Type B pancreatic cell (in vitro differentiated cells): ENCODE measurements around the gene SLC4A2. TPM values are rescaled to one million over a fixed set of nuclear protein-coding genes. Genes with fewer than 3 reads are reported as not detected.

ENCODE experiments used
- DNase-seq: peaks from one replicate; pipeline ENCODE4 v3.0.0; 2021; ENCODE audit warnings: mixed read lengths; ENCODE audit not compliant: unreplicated experiment; ENCODE audit errors: extremely low spot score
- H3K27ac Mint-ChIP-seq: 2 replicates; pipeline ENCODE4 v1.8.0; 2021; ENCODE audit warnings: mild to moderate bottlenecking, mixed read lengths
- H3K27me3 Mint-ChIP-seq: 2 replicates; pipeline ENCODE4 v1.8.0; 2021; ENCODE audit warnings: mixed read lengths
- H3K36me3 Mint-ChIP-seq: 2 replicates; pipeline ENCODE4 v1.8.0; 2021; ENCODE audit warnings: mixed read lengths
- H3K4me1 Mint-ChIP-seq: one replicate; pipeline ENCODE4 v1.8.0; 2021; ENCODE audit warnings: mixed read lengths; ENCODE audit not compliant: unreplicated experiment
- H3K4me3 Mint-ChIP-seq: 2 replicates; pipeline ENCODE4 v1.8.0; 2021; ENCODE audit warnings: mild to moderate bottlenecking, mixed read lengths
- H3K9me3 Mint-ChIP-seq: 2 replicates; pipeline ENCODE4 v1.8.0; 2021; ENCODE audit warnings: mixed read lengths
- total RNA-seq: library from RNA; stranded (reverse); gene quantifications from 2 replicates; pipeline ENCODE4 v1.2.1, GENCODE V29; 2021; ENCODE audit warnings: low replicate concordance
- TF ChIP-seq, protein P1 (sequence below): fragments of 200-600 bp; sonication (generic); conservative IDR thresholded peaks from 2 replicates; pipeline ENCODE4 v1.5.0; 2021; ENCODE audit warnings: antibody characterized with exemption, mild to moderate bottlenecking

Gene SLC4A2
- total RNA-seq, 1 donor from 2014 or later = 150 TPM

- TF ChIP-seq, protein P1, sequence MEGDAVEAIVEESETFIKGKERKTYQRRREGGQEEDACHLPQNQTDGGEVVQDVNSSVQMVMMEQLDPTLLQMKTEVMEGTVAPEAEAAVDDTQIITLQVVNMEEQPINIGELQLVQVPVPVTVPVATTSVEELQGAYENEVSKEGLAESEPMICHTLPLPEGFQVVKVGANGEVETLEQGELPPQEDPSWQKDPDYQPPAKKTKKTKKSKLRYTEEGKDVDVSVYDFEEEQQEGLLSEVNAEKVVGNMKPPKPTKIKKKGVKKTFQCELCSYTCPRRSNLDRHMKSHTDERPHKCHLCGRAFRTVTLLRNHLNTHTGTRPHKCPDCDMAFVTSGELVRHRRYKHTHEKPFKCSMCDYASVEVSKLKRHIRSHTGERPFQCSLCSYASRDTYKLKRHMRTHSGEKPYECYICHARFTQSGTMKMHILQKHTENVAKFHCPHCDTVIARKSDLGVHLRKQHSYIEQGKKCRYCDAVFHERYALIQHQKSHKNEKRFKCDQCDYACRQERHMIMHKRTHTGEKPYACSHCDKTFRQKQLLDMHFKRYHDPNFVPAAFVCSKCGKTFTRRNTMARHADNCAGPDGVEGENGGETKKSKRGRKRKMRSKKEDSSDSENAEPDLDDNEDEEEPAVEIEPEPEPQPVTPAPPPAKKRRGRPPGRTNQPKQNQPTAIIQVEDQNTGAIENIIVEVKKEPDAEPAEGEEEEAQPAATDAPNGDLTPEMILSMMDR = no peak
- no peaks in the 10 kb centered on the region for H3K27me3 Mint-ChIP-seq
- H3K36me3 Mint-ChIP-seq = no peaks in the 10 kb centered on the region
- H3K9me3 Mint-ChIP-seq = no peaks in the 10 kb centered on the region
- no peak overlapping the region for H3K27ac Mint-ChIP-seq
- peaks cover 11% of the 10 kb centered on the region for H3K4me1 Mint-ChIP-seq
- no peak for DNase-seq
- no peak overlapping the region for H3K4me3 Mint-ChIP-seq
Measured at GRCh38 chr7:151094675-151095074, 35.3 kb downstream of the SLC4A2 start.

- DNase-seq = no peak
- no peaks in the 10 kb centered on the region for H3K9me3 Mint-ChIP-seq
- no peaks in the 10 kb centered on the region for H3K36me3 Mint-ChIP-seq
- no peak overlapping the region for H3K27ac Mint-ChIP-seq
- H3K27me3 Mint-ChIP-seq = no peaks in the 10 kb centered on the region
- TF ChIP-seq, protein P1 = no peak
- no peak overlapping the region for H3K4me3 Mint-ChIP-seq
- H3K4me1 Mint-ChIP-seq = peaks cover 10% of the 10 kb centered on the region
Measured at GRCh38 chr7:151095123-151095797, 35.9 kb downstream of the SLC4A2 start.

GRCh38 chr7:151095828-151096475, 36.6 kb downstream of the SLC4A2 start:
- H3K36me3 Mint-ChIP-seq = no peaks in the 10 kb centered on the region
- H3K27ac Mint-ChIP-seq = peak overlapping the region; percentile 51
- H3K4me3 Mint-ChIP-seq = no peak overlapping the region
- peaks cover 10% of the 10 kb centered on the region for H3K4me1 Mint-ChIP-seq
- H3K27me3 Mint-ChIP-seq = no peaks in the 10 kb centered on the region
- H3K9me3 Mint-ChIP-seq = no peaks in the 10 kb centered on the region
- TF ChIP-seq, protein P1 = no peak
- no peak for DNase-seq

DNA sequence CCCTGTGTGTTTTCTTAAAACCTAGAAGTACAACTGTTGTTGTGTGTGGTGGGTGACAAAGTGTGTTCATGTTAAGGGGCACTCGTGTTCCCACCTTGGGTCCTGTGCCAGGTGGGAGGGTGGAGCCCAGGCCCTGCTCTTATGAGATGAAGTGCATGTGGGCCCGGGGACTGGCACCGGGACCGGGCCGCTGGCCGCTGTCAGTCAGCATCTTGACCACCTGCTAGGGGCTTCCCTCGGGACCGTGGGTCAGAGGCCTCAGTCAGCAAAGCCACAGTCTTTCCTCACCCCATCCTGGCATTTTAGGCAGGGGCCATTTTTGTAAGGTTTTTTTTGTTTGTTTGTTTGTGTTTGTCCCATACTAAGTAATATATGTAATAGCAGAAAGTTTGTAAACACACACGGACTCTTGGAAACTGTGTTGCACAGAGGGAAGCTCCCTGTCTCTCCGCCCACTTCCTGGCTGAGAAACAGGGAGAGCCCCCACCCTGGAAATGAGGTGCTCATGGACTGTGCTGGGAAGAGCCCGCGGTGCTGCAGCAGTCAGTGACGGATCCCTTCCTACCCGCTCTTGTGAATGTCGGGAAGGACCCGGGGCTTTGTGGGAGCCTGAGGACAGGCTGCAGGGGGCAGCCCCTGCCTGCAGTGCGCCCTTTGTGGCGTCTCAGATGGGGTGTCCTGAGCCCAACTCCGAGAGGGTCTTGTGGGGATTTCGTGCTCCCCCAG, 40.3 kb downstream of the SLC4A2 start:
- Mint-ChIP-seq H3K36me3 (no peaks in the 10 kb centered on the region), H3K4me1 (no peaks in the 10 kb centered on the region), H3K9me3 (no peaks in the 10 kb centered on the region), H3K27ac (no peak overlapping the region), H3K4me3 (no peak overlapping the region), H3K27me3 (no peaks in the 10 kb centered on the region)
- TF ChIP-seq, protein P1 = no peak
- DNase-seq = no peak

GRCh38 chr7:151100921-151101320, 41.5 kb downstream of the SLC4A2 start:
- Mint-ChIP-seq H3K27ac (no peak overlapping the region), H3K27me3 (no peaks in the 10 kb centered on the region), H3K4me1 (no peaks in the 10 kb centered on the region), H3K9me3 (no peaks in the 10 kb centered on the region), H3K36me3 (no peaks in the 10 kb centered on the region), H3K4me3 (no peak overlapping the region)
- TF ChIP-seq, protein P1 = no peak
- DNase-seq = no peak
